Measurements from ENCODE around the gene AIRE.

DNA sequence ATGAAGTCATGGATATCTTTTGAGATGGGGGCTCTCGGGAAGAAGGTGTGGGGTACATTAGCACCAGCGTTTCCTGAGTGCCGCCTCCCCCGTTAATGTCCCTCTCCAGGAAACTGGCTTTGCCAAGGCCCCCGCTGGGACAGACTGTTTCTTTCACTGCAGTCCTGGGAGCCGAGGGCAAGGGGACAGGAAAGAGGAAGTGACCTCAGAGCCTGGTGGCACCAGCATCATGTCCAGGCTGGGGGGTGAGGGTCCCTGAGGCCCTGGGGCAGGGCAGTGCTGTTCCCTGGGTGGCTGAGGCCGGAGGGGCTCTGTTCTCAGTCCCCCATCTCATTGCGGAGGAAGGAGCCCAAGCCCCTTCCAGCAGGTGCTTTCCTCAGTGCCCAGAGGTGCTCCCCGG lies 20.0 kb downstream of the AIRE start:
- TF ChIP-seq EZH2 (IDR thresholded peaks at IDR 0.05; ENCODE audit: borderline replicate concordance, low read depth, low read length, poor library complexity, severe bottlenecking): no peak
- TF ChIP-seq, protein P1, sequence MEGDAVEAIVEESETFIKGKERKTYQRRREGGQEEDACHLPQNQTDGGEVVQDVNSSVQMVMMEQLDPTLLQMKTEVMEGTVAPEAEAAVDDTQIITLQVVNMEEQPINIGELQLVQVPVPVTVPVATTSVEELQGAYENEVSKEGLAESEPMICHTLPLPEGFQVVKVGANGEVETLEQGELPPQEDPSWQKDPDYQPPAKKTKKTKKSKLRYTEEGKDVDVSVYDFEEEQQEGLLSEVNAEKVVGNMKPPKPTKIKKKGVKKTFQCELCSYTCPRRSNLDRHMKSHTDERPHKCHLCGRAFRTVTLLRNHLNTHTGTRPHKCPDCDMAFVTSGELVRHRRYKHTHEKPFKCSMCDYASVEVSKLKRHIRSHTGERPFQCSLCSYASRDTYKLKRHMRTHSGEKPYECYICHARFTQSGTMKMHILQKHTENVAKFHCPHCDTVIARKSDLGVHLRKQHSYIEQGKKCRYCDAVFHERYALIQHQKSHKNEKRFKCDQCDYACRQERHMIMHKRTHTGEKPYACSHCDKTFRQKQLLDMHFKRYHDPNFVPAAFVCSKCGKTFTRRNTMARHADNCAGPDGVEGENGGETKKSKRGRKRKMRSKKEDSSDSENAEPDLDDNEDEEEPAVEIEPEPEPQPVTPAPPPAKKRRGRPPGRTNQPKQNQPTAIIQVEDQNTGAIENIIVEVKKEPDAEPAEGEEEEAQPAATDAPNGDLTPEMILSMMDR (conservative IDR thresholded peaks at IDR 0.05; ENCODE audit: low read depth, low read length): no peak

Measured in A673 (cell line).